Uterus (tissue), 4 donors: ENCODE data around the gene PHF2. TPM values are rescaled to one million over a fixed set of nuclear protein-coding genes. Genes with fewer than 3 reads are reported as not detected.

Source experiments
- DNase-seq, 2 donors: peaks; one replicate each; pipeline ENCODE4 v3.0.0-alpha.2; 2019 to 2020
- H3K27ac ChIP-seq, 2 donors: fragments of 200-600 bp; sonication (generic); 1 replicate in 1 of 2; 2 replicates in 1 of 2; pipeline ENCODE4 v1.5.1; 2016 to 2018
- H3K27me3 ChIP-seq, 2 donors: fragments of 200-600 bp; sonication (generic); one replicate each; pipeline ENCODE4 v1.5.1; 2018 to 2019; ENCODE audit warnings: control low read depth in 1 of 2
- H3K36me3 ChIP-seq, 2 donors: fragments of 200-600 bp; sonication (generic); one replicate each; pipeline ENCODE4 v1.5.1; 2019; ENCODE audit warnings: control low read depth in 1 of 2
- H3K4me1 ChIP-seq, 2 donors: fragments of 200-600 bp; sonication (generic); one replicate each; pipeline ENCODE4 v1.5.1; 2018 to 2019; ENCODE audit warnings: control low read depth in 1 of 2
- H3K4me3 ChIP-seq, 2 donors: fragments of 200-600 bp; sonication (generic); 1 replicate in 1 of 2; 2 replicates in 1 of 2; pipeline ENCODE4 v1.5.1; 2018 to 2019; ENCODE audit warnings: mild to moderate bottlenecking in 1 of 2
- H3K9me3 ChIP-seq, 2 donors: fragments of 200-600 bp; sonication (generic); one replicate each; pipeline ENCODE4 v1.5.1; 2019; ENCODE audit warnings: control low read depth in 1 of 2
- CTCF ChIP-seq, 4 experiments: fragments of 200-600 bp in 2 of 4; fragments of 450-650 bp in 2 of 4; sonication (generic) in 2 of 4; IDR thresholded peaks; one replicate each; pipeline ENCODE4 v1.5.1; 2016 to 2019; ENCODE audit warnings: antibody characterized with exemption in 4 of 4, mild to moderate bottlenecking in 2 of 4, moderate library complexity in 1 of 4
- POLR2A ChIP-seq, 2 donors: fragments of 450-650 bp; IDR thresholded peaks; one replicate each; pipeline ENCODE4 v1.6.1; 2016; ENCODE audit warnings: antibody characterized with exemption in 2 of 2, mild to moderate bottlenecking in 1 of 2, moderate library complexity in 1 of 2
- intact Hi-C: fragments of 100-400 bp; cut with DNase I; formaldehyde crosslinking; loops from one replicate; pipeline ENCODE4 v1.15.1; 2023; ENCODE audit warnings: low total_unique reads
- total RNA-seq, 4 donors: library from RNA; depleted of rRNA in 3 of 4; stranded (reverse); fragments of >200 nt in 3 of 4; gene quantifications; one replicate each; pipeline versions ENCODE4 v1.1.0 to v1.2.4, GENCODE V29; 2014 to 2023
- donor health status: DM: yes; HTN: yes; CAD: no.

The PHF2 gene
- total RNA-seq, 4 donors from 2014 or later = 7.7 to 54.5 (median 25.0) TPM

DNA sequence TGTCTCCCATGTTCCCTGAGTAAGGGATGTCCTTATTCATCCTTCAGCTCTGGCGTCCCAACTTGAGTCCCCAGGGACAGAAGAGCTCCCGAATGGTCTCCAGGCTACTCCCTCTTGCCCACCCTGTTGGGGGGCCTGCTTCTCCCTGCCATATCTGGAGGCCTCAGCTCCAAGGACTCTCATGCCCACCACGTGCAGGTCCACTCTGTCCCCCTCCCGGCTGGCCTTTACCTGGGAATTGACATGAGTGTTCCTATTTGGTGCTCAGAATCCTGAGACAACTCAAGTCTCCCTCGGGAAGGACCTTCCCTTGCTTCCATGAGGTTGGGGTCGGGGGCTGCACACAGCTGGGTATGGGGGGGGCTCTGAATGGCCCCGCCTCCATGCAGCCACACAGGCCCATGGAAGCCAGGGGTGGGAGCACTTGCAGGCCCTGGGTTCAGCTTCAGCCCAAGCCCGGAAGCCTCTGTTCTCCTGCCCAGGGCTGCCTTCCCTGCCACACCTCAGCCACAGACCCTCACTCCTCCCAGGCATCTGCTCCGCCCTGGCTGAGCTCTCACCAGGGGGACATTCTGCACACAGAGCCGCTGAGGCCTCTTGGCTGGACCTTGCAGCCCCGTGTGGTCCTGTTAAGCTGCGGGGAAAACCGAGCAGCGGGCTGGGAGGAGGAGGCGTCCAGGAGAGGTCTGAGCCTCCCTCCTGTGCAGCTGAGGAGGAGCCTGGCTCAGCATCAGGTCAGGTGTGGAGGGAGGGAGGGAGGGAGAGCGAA lies 121.9 kb downstream of the PHF2 start:
- Histone ChIP-seq H3K27me3 (no peaks in the 10 kb centered on the region), H3K27ac (no peak overlapping the region), H3K4me3 (no peak overlapping the region), H3K9me3 (peaks cover 0 to 4% of the 10 kb centered on the region in 2 donors), H3K4me1 (no peaks in the 10 kb centered on the region), H3K36me3 (no peaks in the 10 kb centered on the region)
- DNase-seq = no peak
- no peak for TF ChIP-seq CTCF (IDR thresholded peaks at IDR 0.05)
- no peak for TF ChIP-seq POLR2A (IDR thresholded peaks at IDR 0.05)
- intact Hi-C loops = no loop called here

GRCh38 chr9:93699650-93700049 lies 123.3 kb downstream of the PHF2 start:
- Histone ChIP-seq H3K36me3 (no peaks in the 10 kb centered on the region), H3K27ac (no peak overlapping the region), H3K4me1 (no peaks in the 10 kb centered on the region), H3K4me3 (no peak overlapping the region), H3K27me3 (no peaks in the 10 kb centered on the region), H3K9me3 (peaks cover 0 to 4% of the 10 kb centered on the region in 2 donors)
- intact Hi-C loops = no loop called here
- TF ChIP-seq POLR2A (IDR thresholded peaks at IDR 0.05) = no peak
- no peak for TF ChIP-seq CTCF (IDR thresholded peaks at IDR 0.05)
- no peak for DNase-seq

GRCh38 chr9:93701494-93702218 lies 125.3 kb downstream of the PHF2 start:
- Histone ChIP-seq H3K36me3 (no peaks in the 10 kb centered on the region), H3K9me3 (peaks cover 0 to 4% of the 10 kb centered on the region in 2 donors), H3K27me3 (no peaks in the 10 kb centered on the region), H3K4me3 (no peak overlapping the region), H3K27ac (no peak overlapping the region), H3K4me1 (no peaks in the 10 kb centered on the region)
- intact Hi-C loops = no loop called here
- DNase-seq = no peak
- TF ChIP-seq CTCF (IDR thresholded peaks at IDR 0.05) = no peak
- TF ChIP-seq POLR2A (IDR thresholded peaks at IDR 0.05) = no peak

- H3K27ac ChIP-seq = no peak overlapping the region
- DNase-seq = no peak
- H3K9me3 ChIP-seq = peaks cover 0 to 4% of the 10 kb centered on the region in 2 donors
- H3K4me1 ChIP-seq = no peaks in the 10 kb centered on the region
- H3K36me3 ChIP-seq = no peaks in the 10 kb centered on the region
- no peak overlapping the region for H3K4me3 ChIP-seq
- intact Hi-C loops = no loop called here
- no peak for TF ChIP-seq CTCF (IDR thresholded peaks at IDR 0.05)
- TF ChIP-seq POLR2A (IDR thresholded peaks at IDR 0.05) = no peak
- no peaks in the 10 kb centered on the region for H3K27me3 ChIP-seq
Observed at GRCh38 chr9:93702261-93702660, 125.9 kb downstream of the PHF2 start.
